SK-N-MC (cell line): ENCODE results near the gene TOMM20L.

Experiments
- EZH2 ChIP-seq: fragments of 200-600 bp; sonication (generic); IDR thresholded peaks from one replicate; pipeline ENCODE4 v1.6.1; 2017; ENCODE audit warnings: antibody characterized with exemption
- FOXP2 ChIP-seq: optimal IDR thresholded peaks from 2 replicates; pipeline ENCODE3; 2011; ENCODE audit warnings: mild to moderate bottlenecking, moderate library complexity; ENCODE audit not compliant: insufficient read depth; ENCODE audit errors: extremely low read length, control extremely low read depth
- POLR2AphosphoS5 ChIP-seq: IDR thresholded peaks from 2 replicates; pipeline ENCODE4 v1.6.1; 2012; ENCODE audit warnings: mild to moderate bottlenecking, low read depth, low read length, borderline replicate concordance

- TF ChIP-seq POLR2AphosphoS5 (no peak), EZH2 (no peak), FOXP2 (no peak)
Observed at GRCh38 chr14:58362798-58363412, 32.8 kb upstream of the TOMM20L start.
